Measurements from ENCODE around the gene SETBP1.

- TF ChIP-seq, protein P1, sequence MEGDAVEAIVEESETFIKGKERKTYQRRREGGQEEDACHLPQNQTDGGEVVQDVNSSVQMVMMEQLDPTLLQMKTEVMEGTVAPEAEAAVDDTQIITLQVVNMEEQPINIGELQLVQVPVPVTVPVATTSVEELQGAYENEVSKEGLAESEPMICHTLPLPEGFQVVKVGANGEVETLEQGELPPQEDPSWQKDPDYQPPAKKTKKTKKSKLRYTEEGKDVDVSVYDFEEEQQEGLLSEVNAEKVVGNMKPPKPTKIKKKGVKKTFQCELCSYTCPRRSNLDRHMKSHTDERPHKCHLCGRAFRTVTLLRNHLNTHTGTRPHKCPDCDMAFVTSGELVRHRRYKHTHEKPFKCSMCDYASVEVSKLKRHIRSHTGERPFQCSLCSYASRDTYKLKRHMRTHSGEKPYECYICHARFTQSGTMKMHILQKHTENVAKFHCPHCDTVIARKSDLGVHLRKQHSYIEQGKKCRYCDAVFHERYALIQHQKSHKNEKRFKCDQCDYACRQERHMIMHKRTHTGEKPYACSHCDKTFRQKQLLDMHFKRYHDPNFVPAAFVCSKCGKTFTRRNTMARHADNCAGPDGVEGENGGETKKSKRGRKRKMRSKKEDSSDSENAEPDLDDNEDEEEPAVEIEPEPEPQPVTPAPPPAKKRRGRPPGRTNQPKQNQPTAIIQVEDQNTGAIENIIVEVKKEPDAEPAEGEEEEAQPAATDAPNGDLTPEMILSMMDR (IDR thresholded peaks at IDR 0.05), result no peak
- TF ChIP-seq POLR2A (IDR thresholded peaks at IDR 0.05), result no peak
Observed at GRCh38 chr18:44716697-44717163, 36.0 kb downstream of the SETBP1 start.

Data from lower leg skin (tissue), 3 donors.